ENCODE data around the gene HUS1B. TPM values are rescaled to one million over a fixed set of nuclear protein-coding genes. Genes with fewer than 3 reads are reported as not detected.

HUS1B gene
- total and polyA plus RNA-seq, 9 of the 15 experiments (the other 6 are each of a cell fraction or from before 2014, with no cell fraction given), result 0.16 to 1.4 (median 0.38) TPM; not detected in 1

- TF ChIP-seq, protein P1, sequence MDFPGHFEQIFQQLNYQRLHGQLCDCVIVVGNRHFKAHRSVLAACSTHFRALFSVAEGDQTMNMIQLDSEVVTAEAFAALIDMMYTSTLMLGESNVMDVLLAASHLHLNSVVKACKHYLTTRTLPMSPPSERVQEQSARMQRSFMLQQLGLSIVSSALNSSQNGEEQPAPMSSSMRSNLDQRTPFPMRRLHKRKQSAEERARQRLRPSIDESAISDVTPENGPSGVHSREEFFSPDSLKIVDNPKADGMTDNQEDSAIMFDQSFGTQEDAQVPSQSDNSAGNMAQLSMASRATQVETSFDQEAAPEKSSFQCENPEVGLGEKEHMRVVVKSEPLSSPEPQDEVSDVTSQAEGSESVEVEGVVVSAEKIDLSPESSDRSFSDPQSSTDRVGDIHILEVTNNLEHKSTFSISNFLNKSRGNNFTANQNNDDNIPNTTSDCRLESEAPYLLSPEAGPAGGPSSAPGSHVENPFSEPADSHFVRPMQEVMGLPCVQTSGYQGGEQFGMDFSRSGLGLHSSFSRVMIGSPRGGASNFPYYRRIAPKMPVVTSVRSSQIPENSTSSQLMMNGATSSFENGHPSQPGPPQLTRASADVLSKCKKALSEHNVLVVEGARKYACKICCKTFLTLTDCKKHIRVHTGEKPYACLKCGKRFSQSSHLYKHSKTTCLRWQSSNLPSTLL (IDR thresholded peaks at IDR 0.05), result no peak
- peak; percentile 54 for TF ChIP-seq NEUROD1 (IDR thresholded peaks at IDR 0.05; ENCODE audit: borderline replicate concordance, low read depth, low read length, partially characterized antibody)
- no peak for TF ChIP-seq ZNF76 (CRISPR knock-in tag; IDR thresholded peaks at IDR 0.05; ENCODE audit: borderline replicate concordance)
- TF ChIP-seq KAT7 (CRISPR knock-in tag; IDR thresholded peaks at IDR 0.05; ENCODE audit: borderline replicate concordance), result no peak; the same call in 1 of the 2 replicates
- no peak for TF ChIP-seq NFXL1 (CRISPR knock-in tag; IDR thresholded peaks at IDR 0.05)
- no peak for TF ChIP-seq SNIP1 (IDR thresholded peaks at IDR 0.05; ENCODE audit: low read depth)
- TF ChIP-seq TBP (optimal IDR thresholded peaks at IDR 0.05; ENCODE audit: low read depth, low read length), result peak; percentile 59
- TF ChIP-seq FOSL1 (tag; conservative IDR thresholded peaks at IDR 0.05), result no peak
- TF ChIP-seq, protein P2, sequence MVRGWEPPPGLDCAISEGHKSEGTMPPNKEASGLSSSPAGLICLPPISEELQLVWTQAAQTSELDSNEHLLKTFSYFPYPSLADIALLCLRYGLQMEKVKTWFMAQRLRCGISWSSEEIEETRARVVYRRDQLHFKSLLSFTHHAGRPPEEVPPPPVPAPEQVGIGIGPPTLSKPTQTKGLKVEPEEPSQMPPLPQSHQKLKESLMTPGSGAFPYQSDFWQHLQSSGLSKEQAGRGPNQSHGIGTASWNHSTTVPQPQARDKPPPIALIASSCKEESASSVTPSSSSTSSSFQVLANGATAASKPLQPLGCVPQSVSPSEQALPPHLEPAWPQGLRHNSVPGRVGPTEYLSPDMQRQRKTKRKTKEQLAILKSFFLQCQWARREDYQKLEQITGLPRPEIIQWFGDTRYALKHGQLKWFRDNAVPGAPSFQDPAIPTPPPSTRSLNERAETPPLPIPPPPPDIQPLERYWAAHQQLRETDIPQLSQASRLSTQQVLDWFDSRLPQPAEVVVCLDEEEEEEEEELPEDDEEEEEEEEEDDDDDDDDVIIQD (CRISPR knock-in tag; IDR thresholded peaks at IDR 0.05), result no peak
- TF ChIP-seq ZMIZ1 (IDR thresholded peaks at IDR 0.05; ENCODE audit: low read depth in 2 of 2, low read length in 2 of 2), result peak; percentile 21 to 98; a peak in 2 of 4 replicates
- peak; percentile 95 for TF ChIP-seq DIDO1 (tag; IDR thresholded peaks at IDR 0.05; ENCODE audit: low read depth)
- no peak for TF ChIP-seq ZNF512 (tag; IDR thresholded peaks at IDR 0.05)
- TF ChIP-seq, protein P3, sequence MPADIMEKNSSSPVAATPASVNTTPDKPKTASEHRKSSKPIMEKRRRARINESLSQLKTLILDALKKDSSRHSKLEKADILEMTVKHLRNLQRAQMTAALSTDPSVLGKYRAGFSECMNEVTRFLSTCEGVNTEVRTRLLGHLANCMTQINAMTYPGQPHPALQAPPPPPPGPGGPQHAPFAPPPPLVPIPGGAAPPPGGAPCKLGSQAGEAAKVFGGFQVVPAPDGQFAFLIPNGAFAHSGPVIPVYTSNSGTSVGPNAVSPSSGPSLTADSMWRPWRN (IDR thresholded peaks at IDR 0.05; ENCODE audit: low read depth), result no peak
- no peak for TF ChIP-seq ZNF24 (IDR thresholded peaks at IDR 0.05)
- TF ChIP-seq ZEB2 (IDR thresholded peaks at IDR 0.05), result peak; percentile 75
- TF ChIP-seq, protein P4, sequence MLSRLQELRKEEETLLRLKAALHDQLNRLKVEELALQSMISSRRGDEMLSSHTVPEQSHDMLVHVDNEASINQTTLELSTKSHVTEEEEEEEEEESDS (CRISPR knock-in tag; IDR thresholded peaks at IDR 0.05), result no peak
- TF ChIP-seq SMARCC2 (IDR thresholded peaks at IDR 0.05; ENCODE audit: low read depth), result no peak
- TF ChIP-seq ZNF561 (CRISPR knock-in tag; conservative IDR thresholded peaks at IDR 0.05), result no peak
These were observed 36.2 kb upstream of the HUS1B start, which contains the start of gene EXOC2 (continued) for GRCh38 chr6:692858-693722.
